ENCODE data around the gene PLCB3. TPM values are rescaled to one million over a fixed set of nuclear protein-coding genes. Genes with fewer than 3 reads are reported as not detected.
"Not testable (repeated sequence)": the region's sequence is repeated elsewhere in the genome, so short reads cannot be mapped to it uniquely, and the experiment has no call there.

The PLCB3 gene
- total RNA-seq, 1 experiment from 2014 or later: 34.6 TPM

DNA sequence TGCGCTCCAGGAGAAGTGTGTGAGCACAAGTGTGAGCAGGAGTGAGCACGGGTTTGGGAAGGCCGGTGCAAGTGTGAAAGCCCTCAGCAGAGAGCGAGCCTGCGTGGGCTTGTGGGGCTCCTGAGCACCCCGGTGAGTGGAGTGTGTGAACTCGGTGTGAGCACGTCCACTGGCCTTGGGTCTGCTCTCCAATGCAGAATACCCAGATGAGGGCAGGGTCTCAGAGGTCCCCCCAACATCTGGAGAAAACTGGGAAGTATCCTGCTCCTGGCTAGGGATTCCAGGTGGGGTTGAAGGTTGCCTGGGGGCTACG, 55.2 kb downstream of the PLCB3 start:
- TSS peak; percentile 32 for BruUV-seq (replicated peaks)
- intact Hi-C loops (cut with micrococcal nuclease): no loop called here
- no peak for DNase-seq (ENCODE audit: unreplicated experiment)
- Mint-ChIP-seq H3K9me3 (ENCODE audit: unreplicated experiment) (no peaks in the 10 kb centered on the region), H3K27me3 (ENCODE audit: insufficient read depth, unreplicated experiment) (no peaks in the 10 kb centered on the region), H3K4me3 (ENCODE audit: unreplicated experiment) (peak overlapping the region; percentile 99), H3K36me3 (ENCODE audit: insufficient read depth, unreplicated experiment) (peaks cover 44% of the 10 kb centered on the region), H3K27ac (ENCODE audit: low read depth, unreplicated experiment) (peak overlapping the region; percentile 96), H3K4me1 (ENCODE audit: insufficient read depth, unreplicated experiment) (peaks cover 18% of the 10 kb centered on the region)
- POLR2A ChIA-PET: interaction anchor here (0.7 to 3.6 kb wide), 5 partner anchors 11 to 80 kb away, joined by 3 to 32 read pairs (median 6); partner anchors contain the start of genes BAD, NUDT22, PRDX5 and TRMT112
- TF ChIP-seq, protein P1, sequence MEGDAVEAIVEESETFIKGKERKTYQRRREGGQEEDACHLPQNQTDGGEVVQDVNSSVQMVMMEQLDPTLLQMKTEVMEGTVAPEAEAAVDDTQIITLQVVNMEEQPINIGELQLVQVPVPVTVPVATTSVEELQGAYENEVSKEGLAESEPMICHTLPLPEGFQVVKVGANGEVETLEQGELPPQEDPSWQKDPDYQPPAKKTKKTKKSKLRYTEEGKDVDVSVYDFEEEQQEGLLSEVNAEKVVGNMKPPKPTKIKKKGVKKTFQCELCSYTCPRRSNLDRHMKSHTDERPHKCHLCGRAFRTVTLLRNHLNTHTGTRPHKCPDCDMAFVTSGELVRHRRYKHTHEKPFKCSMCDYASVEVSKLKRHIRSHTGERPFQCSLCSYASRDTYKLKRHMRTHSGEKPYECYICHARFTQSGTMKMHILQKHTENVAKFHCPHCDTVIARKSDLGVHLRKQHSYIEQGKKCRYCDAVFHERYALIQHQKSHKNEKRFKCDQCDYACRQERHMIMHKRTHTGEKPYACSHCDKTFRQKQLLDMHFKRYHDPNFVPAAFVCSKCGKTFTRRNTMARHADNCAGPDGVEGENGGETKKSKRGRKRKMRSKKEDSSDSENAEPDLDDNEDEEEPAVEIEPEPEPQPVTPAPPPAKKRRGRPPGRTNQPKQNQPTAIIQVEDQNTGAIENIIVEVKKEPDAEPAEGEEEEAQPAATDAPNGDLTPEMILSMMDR (IDR thresholded peaks at IDR 0.05; ENCODE audit: unreplicated experiment): no peak
- CTCF ChIA-PET: interaction anchor here (0.6 to 2.3 kb wide), 3 partner anchors 26 to 243 kb away, joined by 4 to 6 read pairs (median 5); no protein-coding TSS in a partner anchor

- intact Hi-C loops (cut with micrococcal nuclease): no loop called here
- no peaks in the 10 kb centered on the region for H3K9me3 Mint-ChIP-seq (ENCODE audit: unreplicated experiment)
- no peaks in the 10 kb centered on the region for H3K27me3 Mint-ChIP-seq (ENCODE audit: insufficient read depth, unreplicated experiment)
- TF ChIP-seq, protein P1 (IDR thresholded peaks at IDR 0.05; ENCODE audit: unreplicated experiment): no peak
- H3K27ac Mint-ChIP-seq (ENCODE audit: low read depth, unreplicated experiment): peak overlapping the region; percentile 96
- peak; percentile 34 for DNase-seq (ENCODE audit: unreplicated experiment)
- peak overlapping the region; percentile 99 for H3K4me3 Mint-ChIP-seq (ENCODE audit: unreplicated experiment)
- ChIA-PET POLR2A (interaction anchor here (0.7 to 3.6 kb wide), 6 partner anchors 10 to 81 kb away, joined by 3 to 32 read pairs (median 6); partner anchors contain the start of genes BAD, NUDT22, PRDX5 and TRMT112), CTCF (interaction anchor here (0.6 to 2.3 kb wide), 4 partner anchors 25 to 242 kb away, joined by 3 to 6 read pairs (median 4); no protein-coding TSS in a partner anchor)
- BruUV-seq (replicated peaks): no TSS peak
- peaks cover 45% of the 10 kb centered on the region for H3K36me3 Mint-ChIP-seq (ENCODE audit: insufficient read depth, unreplicated experiment)
- H3K4me1 Mint-ChIP-seq (ENCODE audit: insufficient read depth, unreplicated experiment): peaks cover 18% of the 10 kb centered on the region
Measured at GRCh38 chr11:64306876-64307622, 55.7 kb downstream of the PLCB3 start.

- H3K4me1 Mint-ChIP-seq (ENCODE audit: insufficient read depth, unreplicated experiment): peaks cover 22% of the 10 kb centered on the region
- POLR2A ChIA-PET: interaction anchor here (0.8 to 3.0 kb wide), 3 partner anchors 9 to 48 kb away, joined by 3 to 32 read pairs (median 6); partner anchors contain the start of genes PRDX5 and TRMT112
- CTCF ChIA-PET: interaction anchor here (0.6 to 2.3 kb wide), 3 partner anchors 9 to 56 kb away, joined by 3 to 7 read pairs (median 6); partner anchors contain the start of gene TRMT112
- intact Hi-C loops (cut with micrococcal nuclease); BruUV-seq (replicated peaks); H3K27me3 Mint-ChIP-seq (ENCODE audit: insufficient read depth, unreplicated experiment); DNase-seq (ENCODE audit: unreplicated experiment); H3K9me3 Mint-ChIP-seq (ENCODE audit: unreplicated experiment): not testable (repeated sequence)
- H3K36me3 Mint-ChIP-seq (ENCODE audit: insufficient read depth, unreplicated experiment): peaks cover 49% of the 10 kb centered on the region
- H3K4me3 Mint-ChIP-seq (ENCODE audit: unreplicated experiment): peak overlapping the region; percentile 42
- H3K27ac Mint-ChIP-seq (ENCODE audit: low read depth, unreplicated experiment): peak overlapping the region; percentile 54
Measured at GRCh38 chr11:64307795-64308194, 56.5 kb downstream of the PLCB3 start.

- H3K27ac Mint-ChIP-seq (ENCODE audit: low read depth, unreplicated experiment): peak overlapping the region; percentile 61
- BruUV-seq (replicated peaks): no TSS peak
- DNase-seq (ENCODE audit: unreplicated experiment): no peak
- POLR2A ChIA-PET: interaction anchor here (0.6 to 1.4 kb wide), 5 partner anchors 14 to 41 kb away, joined by 3 to 5 read pairs (median 4); no protein-coding TSS in a partner anchor
- intact Hi-C loops (cut with micrococcal nuclease): no loop called here
- no peak overlapping the region for H3K4me3 Mint-ChIP-seq (ENCODE audit: unreplicated experiment)
- H3K27me3 Mint-ChIP-seq (ENCODE audit: insufficient read depth, unreplicated experiment): no peaks in the 10 kb centered on the region
- peaks cover 15% of the 10 kb centered on the region for H3K4me1 Mint-ChIP-seq (ENCODE audit: insufficient read depth, unreplicated experiment)
- TF ChIP-seq, protein P1 (IDR thresholded peaks at IDR 0.05; ENCODE audit: unreplicated experiment): no peak
- CTCF ChIA-PET: interaction anchor here (0.7 to 10.2 kb wide), 5 partner anchors 9 to 109 kb away, joined by 3 to 148 read pairs (median 6); partner anchors contain the start of gene RPS6KA4
- H3K36me3 Mint-ChIP-seq (ENCODE audit: insufficient read depth, unreplicated experiment): peaks cover 73% of the 10 kb centered on the region
- no peaks in the 10 kb centered on the region for H3K9me3 Mint-ChIP-seq (ENCODE audit: unreplicated experiment)
Measured at GRCh38 chr11:64312947-64313346, 61.6 kb downstream of the PLCB3 start.
